ENCODE measurements around the gene KCND3.
A peak's percentile ranks its signal among the peaks of the same experiment; 100 is the strongest.
"Not testable (repeated sequence)": the region's sequence is repeated elsewhere in the genome, so short reads cannot be mapped to it uniquely, and the experiment has no call there.

The KCND3 gene

DNA sequence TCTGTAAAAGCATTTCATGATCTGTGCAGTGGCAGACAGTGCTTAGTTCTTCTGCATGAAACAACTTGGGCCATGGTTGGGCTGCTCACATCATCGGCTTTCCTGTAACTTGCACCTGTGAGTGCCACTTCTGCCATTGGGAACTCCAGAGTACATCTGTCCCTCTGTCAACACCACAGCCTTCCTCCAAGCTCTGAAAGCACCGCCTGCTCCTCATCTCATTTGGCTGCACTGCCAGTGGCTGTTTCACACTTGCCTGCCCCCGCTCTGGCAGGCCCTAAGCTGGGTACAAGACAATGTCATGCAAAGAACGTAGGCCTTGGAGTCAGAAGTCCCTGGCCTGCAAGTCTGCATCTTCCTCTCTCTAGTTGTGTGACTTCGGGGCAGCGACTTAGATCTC lies 187.4 kb downstream of the KCND3 start:
- FAIRE-seq, result no peak

DNA sequence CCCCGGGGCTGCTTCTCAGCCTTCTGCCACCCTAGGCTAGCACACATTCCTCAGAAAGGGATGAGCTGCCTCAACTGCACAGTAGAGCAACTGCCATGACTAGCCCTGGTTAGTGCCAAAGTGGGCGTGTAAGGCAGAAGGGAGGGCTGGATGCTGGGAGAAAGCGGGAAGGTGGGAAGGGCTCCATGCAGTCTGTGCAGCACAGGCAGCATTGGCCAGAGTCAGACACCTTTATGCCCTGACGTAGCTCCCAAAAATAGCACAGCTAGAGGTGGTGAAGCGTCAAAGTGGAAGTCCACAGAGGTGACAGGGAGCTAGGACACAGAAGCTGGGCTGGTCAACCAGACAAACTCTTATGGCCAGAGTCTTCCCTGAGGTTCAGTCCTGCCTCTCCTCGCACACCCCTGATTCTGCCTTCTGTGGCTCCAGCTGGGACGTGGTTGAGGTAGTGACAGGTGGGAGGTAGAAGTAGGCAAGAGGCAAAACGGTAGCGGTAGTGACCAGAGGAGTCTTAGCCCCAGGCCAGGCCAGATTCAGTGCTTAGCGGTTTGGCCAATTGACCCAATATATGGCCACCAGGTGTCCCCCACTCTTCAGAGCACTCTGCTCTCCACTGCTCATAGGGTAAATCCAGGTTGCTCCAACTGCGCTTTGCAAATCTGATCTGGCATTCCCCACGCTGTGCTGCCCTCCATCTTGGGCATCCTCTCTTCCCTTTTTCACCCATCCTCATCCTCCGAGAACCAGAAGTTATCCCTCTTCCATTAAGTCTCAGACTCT lies 188.2 kb downstream of the KCND3 start:
- no peak for FAIRE-seq

DNA sequence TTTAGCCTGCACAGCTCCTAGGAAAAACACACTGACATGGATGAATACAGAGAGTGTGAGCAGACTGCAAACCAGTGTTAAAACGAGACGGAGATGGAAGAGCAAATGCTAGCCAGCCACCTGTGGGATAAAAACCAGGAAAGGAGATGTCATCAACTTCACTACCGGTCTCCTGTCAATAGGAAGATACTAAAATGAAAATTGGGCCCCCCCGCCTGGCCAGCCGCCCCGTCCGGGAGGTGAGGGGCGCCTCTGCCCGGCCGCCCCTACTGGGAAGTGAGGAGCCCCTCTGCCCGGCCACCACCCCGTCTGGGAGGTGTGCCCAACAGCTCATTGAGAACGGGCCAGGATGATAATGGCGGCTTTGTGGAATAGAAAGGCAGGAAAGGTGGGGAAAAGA lies 189.7 kb downstream of the KCND3 start:
- FAIRE-seq, result not testable (repeated sequence)

DNA sequence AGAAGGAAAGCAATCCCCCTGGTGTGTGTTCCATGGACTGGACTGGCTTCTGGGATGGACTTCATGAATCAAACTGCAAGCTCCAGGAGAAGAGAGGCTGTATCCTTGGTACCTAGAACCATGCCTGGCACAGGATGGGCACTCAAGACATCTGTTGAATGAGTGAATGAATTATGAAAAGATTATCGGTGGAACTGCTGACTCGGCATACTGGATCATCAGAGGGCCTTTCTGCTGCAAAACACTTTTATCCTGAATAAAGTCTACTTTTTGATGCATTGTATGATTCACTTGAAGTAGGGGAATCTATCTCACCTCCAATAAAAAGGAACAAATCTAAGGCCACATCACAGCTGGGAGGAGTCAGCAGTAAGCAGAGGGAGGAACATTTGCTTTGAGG lies 190.9 kb downstream of the KCND3 start:
- FAIRE-seq, result no peak

DNA sequence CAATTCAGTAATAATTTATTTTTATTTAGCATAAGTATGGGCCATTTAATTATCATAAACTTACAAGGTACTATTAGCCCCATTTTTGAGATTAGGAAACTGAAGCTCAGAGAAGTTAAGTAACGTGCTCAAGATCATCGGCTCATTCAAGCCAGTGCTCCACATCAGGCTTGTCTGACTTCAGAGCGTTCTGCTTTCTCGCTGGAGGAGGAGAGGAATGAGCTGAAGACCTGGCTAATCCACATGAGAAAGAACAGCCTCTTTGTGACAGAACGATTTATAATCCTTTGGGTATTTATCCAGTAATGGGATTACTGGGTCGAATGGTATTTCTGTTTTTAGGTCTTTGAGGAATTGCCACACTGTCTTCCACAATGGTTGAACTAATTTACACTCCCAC lies 194.1 kb downstream of the KCND3 start:
- no peak for FAIRE-seq

DNA sequence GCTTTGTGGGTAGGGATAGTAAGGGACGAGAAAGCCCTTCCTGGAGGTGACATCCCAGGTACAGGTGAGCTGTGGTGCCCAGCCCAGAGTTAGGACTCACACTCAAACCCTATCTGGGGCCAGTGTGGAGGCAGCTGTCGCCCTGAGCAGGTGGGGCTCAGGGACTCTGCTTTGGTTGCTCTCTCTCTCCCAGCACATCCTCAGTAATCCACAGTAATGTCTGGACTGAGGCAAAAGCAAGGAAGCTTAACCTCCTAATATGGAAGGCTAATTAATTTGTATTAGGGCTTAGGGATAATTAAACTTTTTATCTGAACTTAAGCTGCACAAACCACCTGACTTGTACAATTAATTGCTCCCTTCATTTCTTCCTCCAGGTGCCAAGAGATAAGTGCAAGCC lies 195.5 kb downstream of the KCND3 start:
- FAIRE-seq, result no peak

DNA sequence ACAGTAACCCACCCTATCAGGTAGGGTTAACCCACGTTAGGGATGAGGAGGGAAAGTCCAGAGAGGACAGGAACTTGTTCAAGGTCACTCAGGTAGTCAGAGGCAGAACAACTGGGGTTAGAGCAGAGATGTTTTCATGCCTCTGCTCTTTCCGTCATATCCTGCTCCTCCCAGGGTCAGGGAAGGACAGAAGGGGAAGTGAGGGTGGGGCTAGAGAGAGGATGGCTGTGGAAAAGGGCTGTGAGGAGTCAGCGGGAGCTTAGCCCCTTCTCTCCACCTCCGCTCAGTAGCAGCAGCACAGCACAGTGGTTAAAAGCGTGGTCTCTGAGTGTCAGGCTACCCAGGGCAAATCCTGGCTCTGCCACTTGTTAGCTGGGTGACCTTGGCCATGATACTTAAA lies 197.2 kb downstream of the KCND3 start:
- no peak for FAIRE-seq

DNA sequence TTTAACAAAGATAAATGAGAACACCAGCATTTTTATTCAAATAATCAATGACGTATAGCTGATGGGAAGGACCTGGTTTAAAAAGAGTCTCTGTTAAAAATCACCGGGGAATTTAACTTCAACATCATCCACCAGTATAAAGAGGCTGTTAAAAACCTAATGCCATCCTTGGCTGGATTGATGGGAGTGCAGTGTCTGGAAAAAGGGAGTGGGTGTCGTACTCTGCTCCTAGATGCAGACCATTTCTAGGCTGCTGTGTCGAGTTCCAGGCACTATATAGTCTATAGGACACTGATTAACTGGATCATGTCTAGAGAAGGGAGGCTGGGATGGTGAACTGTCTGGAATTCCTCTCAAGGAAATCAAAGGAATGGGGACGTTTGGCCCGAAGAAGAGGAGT lies 197.7 kb downstream of the KCND3 start:
- no peak for FAIRE-seq

DNA sequence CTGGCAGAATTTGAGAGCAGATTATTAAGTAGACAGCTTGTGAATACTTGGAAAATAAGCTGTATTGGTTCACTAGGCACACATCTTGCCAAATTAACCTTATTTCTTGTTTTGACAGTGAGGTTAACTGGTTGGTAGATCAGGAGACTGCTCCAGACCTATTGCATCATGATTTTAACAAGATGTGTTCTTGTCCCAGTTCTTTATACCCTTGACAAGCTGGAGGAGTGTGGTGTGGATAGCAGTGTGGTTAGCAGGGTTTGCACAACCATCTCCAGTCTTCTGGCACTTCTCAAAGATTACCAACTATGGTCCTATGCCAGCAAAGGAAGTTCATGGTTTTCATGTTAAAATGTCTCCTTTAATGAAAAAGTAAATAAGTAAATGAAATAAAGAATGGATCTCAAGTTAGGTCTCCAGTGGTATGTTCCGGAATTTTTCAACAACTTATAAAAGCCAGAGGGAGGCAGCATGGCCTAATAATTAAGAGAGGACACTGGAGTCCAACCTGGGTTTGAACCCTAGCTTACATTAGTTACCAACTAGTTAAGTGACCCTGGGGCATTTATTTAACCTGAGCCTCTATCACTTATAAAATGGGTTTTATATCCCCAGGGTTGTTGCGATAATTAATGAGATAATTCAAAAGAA lies 199.7 kb downstream of the KCND3 start:
- no peak for FAIRE-seq

DNA sequence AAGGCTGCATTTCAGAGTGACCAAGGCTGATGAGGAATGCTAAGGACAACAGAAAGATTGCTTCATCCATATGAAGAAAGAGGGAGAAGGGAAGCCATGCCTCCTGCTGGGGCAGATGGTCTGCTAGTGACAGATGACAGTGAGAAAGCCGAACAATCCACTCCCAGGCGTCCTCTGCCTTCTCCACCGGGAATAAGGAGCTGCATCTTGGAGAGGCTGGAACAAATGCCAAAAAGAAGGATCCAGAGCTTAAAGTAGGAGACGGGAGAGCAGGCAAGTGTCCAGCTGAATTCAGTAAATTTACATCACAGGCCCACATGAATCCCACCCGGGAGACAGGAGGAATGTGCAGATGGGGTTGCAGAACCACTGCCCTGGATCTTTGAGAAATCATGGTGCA lies 200.3 kb downstream of the KCND3 start:
- FAIRE-seq, result no peak

DNA sequence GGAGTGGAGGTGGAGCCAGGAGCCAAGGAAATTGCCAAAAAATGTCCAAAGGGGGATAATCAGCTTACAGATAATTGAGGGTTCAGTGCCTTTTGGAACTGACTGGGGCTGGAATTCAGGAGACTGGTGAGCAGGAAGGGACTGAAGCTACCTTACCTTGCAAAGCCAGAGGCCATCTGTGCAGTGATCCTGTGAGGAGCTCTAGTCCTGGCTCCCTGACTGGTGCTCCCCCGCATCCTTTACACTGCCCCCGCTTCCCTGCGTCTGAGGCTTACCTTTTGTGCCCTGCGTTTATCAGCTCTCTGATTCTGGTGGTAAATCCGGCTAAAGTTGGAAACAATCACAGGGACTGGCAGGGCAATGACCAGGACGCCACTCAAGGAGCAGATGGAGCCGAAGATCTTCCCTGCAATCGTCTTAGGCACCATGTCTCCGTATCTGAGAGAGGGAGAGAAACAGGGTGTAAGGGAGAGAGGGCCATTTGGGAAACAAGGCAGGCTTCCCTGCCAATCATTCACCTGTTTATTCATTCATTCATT lies 202.7 kb downstream of the KCND3 start:
- no peak for FAIRE-seq

DNA sequence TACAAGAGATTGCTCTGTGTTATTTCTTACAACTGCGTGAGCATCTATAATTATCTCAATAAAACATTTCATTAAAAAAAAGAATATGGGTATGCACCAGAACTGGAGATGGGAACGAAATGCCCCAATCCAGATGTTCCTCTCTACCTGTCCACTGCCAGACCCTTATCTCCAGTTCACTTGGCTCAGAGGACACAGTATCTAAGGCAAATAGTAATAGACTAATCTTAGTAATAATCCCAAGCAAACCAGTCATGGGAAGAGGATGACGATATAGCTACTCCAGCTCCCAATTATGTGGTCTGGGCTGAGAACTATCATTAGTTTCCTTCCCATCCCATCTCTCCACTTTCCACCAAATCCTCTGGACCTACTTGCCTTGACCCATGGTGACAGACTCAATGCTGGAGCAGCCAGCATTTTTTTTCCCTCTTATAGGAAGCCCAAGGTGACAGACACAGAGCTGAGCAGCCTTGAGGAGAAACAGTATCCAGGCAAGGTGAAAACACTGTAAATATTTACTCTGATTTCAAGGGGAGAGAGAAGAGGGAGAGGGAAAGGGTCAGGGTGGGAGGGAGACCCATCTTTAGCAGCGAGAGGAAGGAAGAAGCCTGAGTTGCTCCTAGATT lies 205.1 kb downstream of the KCND3 start:
- no peak for FAIRE-seq

DNA sequence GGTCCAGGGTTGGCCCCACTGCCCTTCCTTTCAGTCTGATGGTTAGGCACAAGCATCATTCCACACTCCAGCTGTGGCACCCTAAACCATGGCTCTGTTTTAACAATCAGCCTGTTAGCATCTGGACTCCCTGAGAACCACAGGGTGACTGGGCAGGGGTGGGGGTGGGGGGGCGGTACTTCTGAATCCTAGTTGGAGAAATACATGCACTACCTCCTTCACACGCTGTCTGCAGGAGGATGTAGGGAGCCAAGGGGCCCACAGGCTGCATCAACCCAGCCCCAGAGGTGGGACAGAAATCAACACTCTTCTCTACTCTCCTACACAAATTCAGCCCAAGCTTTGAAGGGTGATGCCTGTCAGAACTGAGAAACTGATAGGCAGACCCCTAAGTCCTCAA lies 209.9 kb downstream of the KCND3 start:
- no peak for FAIRE-seq

DNA sequence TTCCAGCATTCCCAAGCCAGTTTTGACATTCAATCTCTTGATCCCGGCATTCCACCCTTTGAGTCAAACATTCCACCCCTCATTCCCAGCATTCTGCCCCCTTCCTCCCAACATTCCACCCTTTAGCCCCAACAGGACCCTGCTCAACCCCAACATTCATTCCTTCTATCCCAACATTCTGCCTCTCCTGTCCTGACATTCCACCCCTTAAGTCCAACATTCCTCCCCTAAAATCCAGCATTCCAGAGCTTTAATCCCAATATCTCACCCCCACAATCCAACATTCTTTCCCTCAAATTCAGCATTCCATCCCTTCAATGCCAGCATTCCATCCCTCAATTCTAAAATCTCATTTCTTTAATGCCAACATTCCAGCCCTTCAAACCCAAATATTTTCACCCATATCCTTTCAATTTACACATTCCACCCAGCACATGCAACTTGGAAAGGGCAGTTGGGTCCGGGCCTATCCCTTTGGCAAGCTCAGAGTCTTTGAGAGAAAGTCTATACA lies 210.9 kb downstream of the KCND3 start:
- FAIRE-seq, result no peak

DNA sequence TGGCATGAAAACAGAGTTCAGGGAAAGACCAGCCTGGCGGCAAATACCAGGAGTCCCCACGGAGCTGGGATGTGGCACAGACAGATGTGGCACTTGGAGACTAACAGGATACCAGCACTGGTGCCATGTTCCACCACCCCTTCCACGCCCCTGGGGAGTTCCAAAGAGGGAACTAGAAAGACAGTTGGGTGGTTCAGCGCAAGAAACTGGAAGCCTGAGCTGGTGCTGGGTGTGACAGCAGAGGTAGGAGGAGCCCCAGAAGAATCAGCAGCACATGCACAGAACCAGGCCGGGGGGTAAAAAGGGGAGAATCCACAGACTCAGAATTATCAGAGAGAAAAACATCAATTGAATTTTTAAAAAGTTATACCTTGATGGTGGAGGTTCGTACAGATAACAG lies 211.4 kb downstream of the KCND3 start:
- FAIRE-seq, result no peak

DNA sequence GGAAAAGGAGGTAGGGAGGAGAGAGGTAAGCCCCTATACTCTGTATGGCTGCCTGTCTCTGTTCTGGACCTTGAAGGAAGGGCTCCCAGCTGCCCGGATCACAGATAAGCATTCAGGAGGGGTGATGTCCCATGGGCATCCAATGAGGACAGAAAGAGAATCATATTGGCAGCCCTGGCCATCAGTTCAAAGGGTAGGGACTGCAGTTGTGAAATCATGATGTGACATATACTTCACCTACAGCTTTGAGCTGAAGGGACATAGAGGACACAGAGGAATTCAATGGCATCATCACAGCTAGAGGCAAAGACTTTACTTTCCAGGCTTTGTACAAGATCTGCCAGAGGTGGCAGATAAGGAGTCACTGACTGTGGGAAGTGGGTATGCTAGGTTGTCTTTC lies 212.2 kb downstream of the KCND3 start:
- FAIRE-seq, result no peak

DNA sequence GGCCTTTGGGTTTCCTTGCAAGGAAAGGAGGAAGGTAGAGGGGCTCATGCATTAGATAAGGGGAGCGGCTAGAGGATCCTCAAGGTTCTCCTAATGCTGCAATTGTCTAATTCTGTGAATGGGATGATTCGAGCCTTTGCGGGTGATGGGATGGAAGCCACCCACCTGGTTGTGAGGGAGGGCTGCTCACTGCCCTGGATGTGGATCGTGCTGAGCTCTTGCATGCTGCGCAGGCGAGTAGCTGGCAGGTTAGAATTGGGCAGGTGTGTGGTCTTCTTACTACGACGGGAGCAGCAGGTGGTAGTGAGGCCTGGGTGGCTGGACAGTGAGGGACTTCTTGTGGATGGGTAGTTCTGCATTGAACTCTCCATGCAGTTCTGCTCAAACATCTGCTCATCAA lies 212.6 kb downstream of the KCND3 start:
- no peak for FAIRE-seq

DNA sequence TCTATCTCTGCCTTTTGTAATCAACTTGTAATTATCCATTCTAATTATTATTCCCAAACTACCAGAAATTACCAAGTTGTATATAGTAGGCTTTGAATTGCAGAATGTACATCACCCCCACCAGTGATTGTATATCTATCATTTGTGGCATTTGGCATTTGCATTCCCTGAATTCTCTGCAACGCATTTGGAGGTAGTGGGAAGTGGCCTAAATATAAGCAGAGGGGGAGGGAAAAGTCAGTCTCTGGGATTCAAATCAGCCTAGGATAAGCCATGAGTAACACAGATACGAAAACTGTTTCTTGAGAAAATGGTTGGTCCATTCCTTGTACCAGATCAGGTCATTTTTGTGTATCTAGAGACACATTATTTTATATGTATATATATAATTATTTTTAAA lies 213.1 kb downstream of the KCND3 start:
- FAIRE-seq, result no peak

DNA sequence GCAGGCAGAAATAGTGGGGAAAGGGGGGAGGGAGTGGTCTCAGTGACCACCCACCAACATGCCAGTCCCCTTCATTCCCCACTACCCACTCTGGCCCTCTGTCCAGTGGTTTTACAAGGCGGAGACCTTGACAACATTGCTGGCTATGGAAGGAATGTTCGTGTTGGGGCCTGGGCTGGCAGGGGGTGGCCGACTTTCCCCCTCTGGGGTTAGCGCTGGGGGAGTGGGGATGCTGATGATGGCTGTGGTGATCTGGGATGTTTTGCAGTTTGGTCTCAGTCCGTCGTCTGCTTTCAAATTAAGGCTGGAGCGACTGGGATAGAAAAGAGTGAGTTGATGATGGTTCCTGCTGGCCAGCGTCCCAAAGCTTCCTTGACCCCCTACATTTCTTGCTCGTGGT lies 213.5 kb downstream of the KCND3 start:
- FAIRE-seq, result no peak

DNA sequence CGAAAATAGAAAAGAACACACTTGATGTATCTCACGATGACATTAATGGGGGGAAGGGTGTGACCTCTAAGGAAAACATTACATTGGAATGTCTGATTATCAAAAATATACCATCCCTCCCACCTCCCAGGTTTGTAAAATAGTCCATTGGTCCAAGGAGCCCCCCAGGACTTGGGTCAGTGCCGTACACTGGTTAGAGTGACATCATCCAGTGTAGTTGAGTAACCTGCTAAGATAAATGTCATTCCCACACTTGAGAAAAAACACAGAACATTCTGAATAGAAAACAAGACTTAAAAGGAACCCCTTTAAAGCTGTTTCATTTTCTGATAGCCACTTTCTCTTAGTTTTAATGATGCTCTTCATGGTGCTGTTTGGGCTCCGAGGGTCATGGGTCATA lies 218.6 kb downstream of the KCND3 start:
- no peak for FAIRE-seq

DNA sequence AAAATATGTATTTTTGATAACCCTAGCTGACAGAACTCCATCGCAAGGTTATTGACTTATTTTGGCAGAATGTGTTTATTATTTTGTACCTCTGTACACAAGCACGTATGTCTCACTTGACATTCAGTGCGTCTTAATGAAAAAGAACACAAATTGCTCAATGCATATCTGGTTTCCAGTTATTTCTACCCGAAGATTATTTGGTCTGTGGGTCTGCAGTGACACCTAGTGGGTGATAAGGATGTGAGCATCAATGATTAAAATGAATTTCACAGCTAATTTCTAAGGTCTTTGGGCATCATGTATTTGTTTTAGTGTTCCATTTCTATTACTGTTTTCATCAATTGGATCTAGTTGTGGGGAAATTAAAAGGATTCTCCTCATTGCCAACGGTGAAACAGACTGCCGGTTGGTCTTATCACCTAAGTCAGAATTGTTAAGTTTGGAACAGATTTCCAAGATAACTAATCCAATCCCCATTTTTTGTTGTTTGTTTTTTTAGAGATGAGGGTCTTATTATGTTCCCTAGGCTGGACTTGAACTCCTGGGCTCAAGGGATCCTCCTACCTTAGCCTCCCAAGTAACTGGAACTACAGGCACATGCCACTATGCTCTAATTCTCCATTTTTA lies 219.8 kb downstream of the KCND3 start:
- FAIRE-seq, result peak; percentile 96

DNA sequence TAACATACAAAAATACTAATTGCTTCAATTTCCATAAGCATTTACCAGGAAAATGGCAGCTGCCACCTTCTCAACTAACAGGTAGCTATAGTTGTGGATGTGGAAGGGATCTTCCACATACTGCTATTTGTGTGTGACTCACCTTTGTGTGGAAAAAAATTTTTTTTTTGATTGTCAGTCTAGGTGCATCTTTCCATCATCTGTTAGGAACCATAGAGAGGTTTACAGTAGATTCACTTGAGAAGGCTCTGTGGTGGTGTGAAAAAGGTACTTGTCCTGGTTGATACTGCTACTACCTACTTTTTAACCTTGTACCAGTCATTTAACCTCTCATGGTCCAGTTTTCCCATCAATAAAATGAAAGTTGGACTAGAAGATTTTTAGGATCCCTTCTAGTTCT lies 220.8 kb downstream of the KCND3 start:
- FAIRE-seq, result no peak

DNA sequence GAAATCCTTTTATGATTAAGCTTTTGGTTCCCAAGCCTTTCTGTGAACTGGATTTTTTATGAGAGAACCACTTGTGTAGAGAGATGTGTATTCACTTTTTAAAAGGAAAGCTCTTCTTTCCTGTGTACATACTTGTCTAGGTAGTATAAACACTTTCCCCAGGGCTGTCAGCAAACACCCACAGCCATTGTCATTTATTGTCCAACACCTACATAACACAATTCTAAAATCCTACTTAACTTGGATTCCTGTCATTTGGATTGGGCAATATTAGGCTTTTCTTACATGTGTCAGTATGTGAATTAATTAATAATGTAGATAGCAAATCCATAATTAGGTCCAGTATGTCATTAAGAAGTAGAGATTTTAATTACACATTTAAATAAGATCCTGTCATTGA lies 221.4 kb downstream of the KCND3 start:
- no peak for FAIRE-seq

Data from islet of Langerhans (tissue), 1 donor.